Neural cell (in vitro differentiated cells): ENCODE measurements around the gene RILPL1. TPM values are rescaled to one million over a fixed set of nuclear protein-coding genes. Genes with fewer than 3 reads are reported as not detected.

ENCODE experiments used
- H2AFZ ChIP-seq: fragments of 200-600, 300-800 bp; sonication (generic), shearing (Covaris generic); 2 replicates; pipeline ENCODE4 v1.6.0; 2014; ENCODE audit warnings: low read depth, mild to moderate bottlenecking, antibody characterized with exemption, low read length, moderate library complexity
- H3F3A ChIP-seq: fragments of 200-600 bp; shearing (Covaris generic); 2 replicates; pipeline ENCODE4 v1.6.1; 2016; ENCODE audit warnings: mild to moderate bottlenecking, moderate library complexity, mixed read lengths, antibody characterized with exemption, low read length; ENCODE audit not compliant: insufficient read depth, poor library complexity, severe bottlenecking
- H3K27ac ChIP-seq: fragments of 200-600, 300-800 bp; sonication (generic), shearing (Covaris generic); 2 replicates; pipeline ENCODE4 v1.5.1; 2014; ENCODE audit warnings: mild to moderate bottlenecking, low read length, moderate library complexity
- H3K27me3 ChIP-seq: fragments of 300-800, 200-600 bp; sonication (generic), shearing (Covaris generic); 2 replicates; pipeline ENCODE4 v1.6.0; 2014; ENCODE audit warnings: mild to moderate bottlenecking, low read depth, low read length, moderate library complexity; ENCODE audit not compliant: insufficient read depth
- H3K36me3 ChIP-seq: fragments of 300-800, 200-600 bp; sonication (generic), shearing (Covaris generic); 2 replicates; pipeline ENCODE4 v1.5.1; 2014; ENCODE audit warnings: mild to moderate bottlenecking, antibody characterized with exemption, low read length, moderate library complexity; ENCODE audit not compliant: insufficient read depth
- H3K4me2 ChIP-seq: fragments of 300-800, 200-600 bp; sonication (generic), shearing (Covaris generic); 2 replicates; pipeline ENCODE4 v1.6.0; 2014; ENCODE audit warnings: mild to moderate bottlenecking, low read length
- H3K4me3 ChIP-seq: fragments of 300-800, 200-600 bp; sonication (generic), shearing (Covaris generic); 2 replicates; pipeline ENCODE4 v1.5.1; 2014; ENCODE audit warnings: mild to moderate bottlenecking, low read length, moderate library complexity
- H3K79me2 ChIP-seq: fragments of 200-600 bp; shearing (Covaris generic); replicated peaks from 2 replicates; pipeline ENCODE4 v1.6.0; 2014; ENCODE audit warnings: mild to moderate bottlenecking, low read length, moderate library complexity; ENCODE audit not compliant: insufficient read depth
- H3K9ac ChIP-seq: fragments of 300-800, 200-600 bp; sonication (generic), shearing (Covaris generic); 2 replicates; pipeline ENCODE4 v1.6.1; 2016; ENCODE audit warnings: mild to moderate bottlenecking, low read length, mixed read lengths
- H3K9me2 ChIP-seq: fragments of 200-600 bp; shearing (Covaris generic); 2 replicates; pipeline ENCODE4 v1.6.1; 2016; ENCODE audit warnings: mild to moderate bottlenecking, low read length, mixed read lengths; ENCODE audit not compliant: insufficient read depth
- H3K9me3 ChIP-seq: fragments of 200-600, 300-800 bp; sonication (generic), shearing (Covaris generic); 2 replicates; pipeline ENCODE4 v1.6.1; 2016; ENCODE audit warnings: mild to moderate bottlenecking, mixed run types, low read length, moderate library complexity, mixed read lengths
- H4K20me1 ChIP-seq: fragments of 200-600 bp; shearing (Covaris generic); 2 replicates; pipeline ENCODE4 v1.6.1; 2016; ENCODE audit warnings: mild to moderate bottlenecking, mixed run types; ENCODE audit not compliant: insufficient read depth
- EP300 ChIP-seq: fragments of 450-650 bp; conservative IDR thresholded peaks from 2 replicates; pipeline ENCODE4 v1.6.1; 2014; ENCODE audit warnings: antibody characterized with exemption, mild to moderate bottlenecking, moderate library complexity; ENCODE audit not compliant: poor library complexity, severe bottlenecking
- EZH2 ChIP-seq: fragments of 200-600, 300-800 bp; shearing (Covaris generic), sonication (generic); IDR thresholded peaks from 2 replicates; pipeline ENCODE4 v1.6.1; 2014; ENCODE audit warnings: antibody characterized with exemption, low read length, borderline replicate concordance, mild to moderate bottlenecking; ENCODE audit not compliant: insufficient read depth, poor library complexity, severe bottlenecking
- MXI1 ChIP-seq: fragments of 450-650 bp; conservative IDR thresholded peaks from 2 replicates; pipeline ENCODE4 v1.6.1; 2014; ENCODE audit warnings: antibody characterized with exemption, mild to moderate bottlenecking; ENCODE audit not compliant: poor library complexity, severe bottlenecking
- POLR2AphosphoS5 ChIP-seq: IDR thresholded peaks from 2 replicates; pipeline ENCODE4 v1.6.1; 2012
- RAD21 ChIP-seq: fragments of 450-650 bp; conservative IDR thresholded peaks from 2 replicates; pipeline ENCODE4 v1.6.1; 2014; ENCODE audit warnings: antibody characterized with exemption, mild to moderate bottlenecking, moderate library complexity
- SMC3 ChIP-seq: fragments of 450-650 bp; conservative IDR thresholded peaks from 2 replicates; pipeline ENCODE4 v1.6.1; 2014; ENCODE audit warnings: antibody characterized with exemption, mild to moderate bottlenecking, moderate library complexity; ENCODE audit not compliant: poor library complexity
- polyA plus RNA-seq: library from polyadenylated mRNA; depleted of rRNA; stranded (reverse); fragments of >200 nt; gene quantifications from 2 replicates; pipeline ENCODE4 v1.2.3, GENCODE V29; 2014
- TF ChIP-seq, protein P1 (sequence below): fragments of 450-650 bp; IDR thresholded peaks from 2 replicates; pipeline ENCODE4 v1.5.1; 2014; ENCODE audit warnings: antibody characterized with exemption, mild to moderate bottlenecking, moderate library complexity; ENCODE audit not compliant: poor library complexity, severe bottlenecking
- TF ChIP-seq, protein P2 (sequence below): IDR thresholded peaks from 2 replicates; pipeline ENCODE4 v1.6.1; 2012; ENCODE audit warnings: borderline replicate concordance

Gene RILPL1
- polyA plus RNA-seq, 1 donor from 2014 or later = 1.4 TPM

DNA sequence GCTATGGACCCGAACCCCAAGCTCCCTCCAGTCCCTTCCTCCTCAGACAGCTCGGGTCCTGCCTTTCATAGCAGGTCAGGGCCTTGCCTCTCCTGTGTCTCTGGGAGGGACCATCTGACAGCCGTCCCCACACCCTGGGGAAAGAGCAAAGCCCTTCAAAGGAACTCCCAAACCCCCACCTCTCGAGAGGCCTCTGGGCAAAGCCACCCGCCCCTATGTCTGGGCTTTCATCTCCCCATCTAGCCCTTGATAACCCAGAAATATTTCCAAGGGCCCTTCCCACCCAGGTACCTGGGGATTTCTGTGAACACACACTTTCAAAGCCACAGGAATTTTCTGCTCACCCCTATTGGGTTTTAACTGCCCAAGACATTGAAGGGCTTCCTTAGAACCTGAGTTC lies 43.4 kb downstream of the RILPL1 start:
- Histone ChIP-seq H3K27ac (no peak overlapping the region), H3K4me3 (no peak overlapping the region), H2AFZ (no peak overlapping the region), H3K9ac (no peak overlapping the region), H4K20me1 (no peaks in the 10 kb centered on the region), H3K9me2 (no peaks in the 10 kb centered on the region), H3K79me2 (no peaks in the 10 kb centered on the region), H3F3A (no peaks in the 10 kb centered on the region), H3K36me3 (no peaks in the 10 kb centered on the region), H3K27me3 (no peaks in the 10 kb centered on the region), H3K4me2 (no peak overlapping the region), H3K9me3 (no peaks in the 10 kb centered on the region)
- TF ChIP-seq, protein P1, sequence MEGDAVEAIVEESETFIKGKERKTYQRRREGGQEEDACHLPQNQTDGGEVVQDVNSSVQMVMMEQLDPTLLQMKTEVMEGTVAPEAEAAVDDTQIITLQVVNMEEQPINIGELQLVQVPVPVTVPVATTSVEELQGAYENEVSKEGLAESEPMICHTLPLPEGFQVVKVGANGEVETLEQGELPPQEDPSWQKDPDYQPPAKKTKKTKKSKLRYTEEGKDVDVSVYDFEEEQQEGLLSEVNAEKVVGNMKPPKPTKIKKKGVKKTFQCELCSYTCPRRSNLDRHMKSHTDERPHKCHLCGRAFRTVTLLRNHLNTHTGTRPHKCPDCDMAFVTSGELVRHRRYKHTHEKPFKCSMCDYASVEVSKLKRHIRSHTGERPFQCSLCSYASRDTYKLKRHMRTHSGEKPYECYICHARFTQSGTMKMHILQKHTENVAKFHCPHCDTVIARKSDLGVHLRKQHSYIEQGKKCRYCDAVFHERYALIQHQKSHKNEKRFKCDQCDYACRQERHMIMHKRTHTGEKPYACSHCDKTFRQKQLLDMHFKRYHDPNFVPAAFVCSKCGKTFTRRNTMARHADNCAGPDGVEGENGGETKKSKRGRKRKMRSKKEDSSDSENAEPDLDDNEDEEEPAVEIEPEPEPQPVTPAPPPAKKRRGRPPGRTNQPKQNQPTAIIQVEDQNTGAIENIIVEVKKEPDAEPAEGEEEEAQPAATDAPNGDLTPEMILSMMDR = no peak
- no peak for TF ChIP-seq SMC3
- TF ChIP-seq, protein P2, sequence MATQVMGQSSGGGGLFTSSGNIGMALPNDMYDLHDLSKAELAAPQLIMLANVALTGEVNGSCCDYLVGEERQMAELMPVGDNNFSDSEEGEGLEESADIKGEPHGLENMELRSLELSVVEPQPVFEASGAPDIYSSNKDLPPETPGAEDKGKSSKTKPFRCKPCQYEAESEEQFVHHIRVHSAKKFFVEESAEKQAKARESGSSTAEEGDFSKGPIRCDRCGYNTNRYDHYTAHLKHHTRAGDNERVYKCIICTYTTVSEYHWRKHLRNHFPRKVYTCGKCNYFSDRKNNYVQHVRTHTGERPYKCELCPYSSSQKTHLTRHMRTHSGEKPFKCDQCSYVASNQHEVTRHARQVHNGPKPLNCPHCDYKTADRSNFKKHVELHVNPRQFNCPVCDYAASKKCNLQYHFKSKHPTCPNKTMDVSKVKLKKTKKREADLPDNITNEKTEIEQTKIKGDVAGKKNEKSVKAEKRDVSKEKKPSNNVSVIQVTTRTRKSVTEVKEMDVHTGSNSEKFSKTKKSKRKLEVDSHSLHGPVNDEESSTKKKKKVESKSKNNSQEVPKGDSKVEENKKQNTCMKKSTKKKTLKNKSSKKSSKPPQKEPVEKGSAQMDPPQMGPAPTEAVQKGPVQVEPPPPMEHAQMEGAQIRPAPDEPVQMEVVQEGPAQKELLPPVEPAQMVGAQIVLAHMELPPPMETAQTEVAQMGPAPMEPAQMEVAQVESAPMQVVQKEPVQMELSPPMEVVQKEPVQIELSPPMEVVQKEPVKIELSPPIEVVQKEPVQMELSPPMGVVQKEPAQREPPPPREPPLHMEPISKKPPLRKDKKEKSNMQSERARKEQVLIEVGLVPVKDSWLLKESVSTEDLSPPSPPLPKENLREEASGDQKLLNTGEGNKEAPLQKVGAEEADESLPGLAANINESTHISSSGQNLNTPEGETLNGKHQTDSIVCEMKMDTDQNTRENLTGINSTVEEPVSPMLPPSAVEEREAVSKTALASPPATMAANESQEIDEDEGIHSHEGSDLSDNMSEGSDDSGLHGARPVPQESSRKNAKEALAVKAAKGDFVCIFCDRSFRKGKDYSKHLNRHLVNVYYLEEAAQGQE = no peak
- TF ChIP-seq RAD21 = no peak

DNA sequence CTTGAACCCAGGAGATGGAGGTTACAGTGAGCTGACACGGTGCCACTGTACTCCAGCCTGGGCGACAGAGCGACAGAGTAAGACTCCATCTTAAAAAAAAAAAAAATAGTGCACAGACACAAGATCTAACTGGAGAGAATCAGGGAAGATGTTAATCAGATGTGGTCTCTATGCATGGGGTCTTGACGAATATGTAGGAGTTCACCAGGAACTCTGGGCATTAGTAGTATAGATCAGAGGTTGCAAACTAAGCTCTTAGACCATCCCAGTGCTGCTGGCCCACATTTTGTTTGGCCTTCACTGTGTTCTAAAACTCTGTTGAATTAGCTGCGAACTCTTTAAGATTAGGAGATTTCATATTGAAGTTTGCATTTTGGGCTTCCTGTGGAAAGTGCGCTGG lies 43.9 kb downstream of the RILPL1 start:
- no peaks in the 10 kb centered on the region for H4K20me1 ChIP-seq
- H3K4me3 ChIP-seq = no peak overlapping the region
- no peaks in the 10 kb centered on the region for H3K9me2 ChIP-seq
- H3K27me3 ChIP-seq = no peaks in the 10 kb centered on the region
- H3F3A ChIP-seq = no peaks in the 10 kb centered on the region
- H3K9me3 ChIP-seq = no peaks in the 10 kb centered on the region
- no peak overlapping the region for H3K9ac ChIP-seq
- H3K36me3 ChIP-seq = no peaks in the 10 kb centered on the region
- no peak overlapping the region for H3K27ac ChIP-seq
- H3K4me2 ChIP-seq = no peak overlapping the region
- no peaks in the 10 kb centered on the region for H3K79me2 ChIP-seq
- no peak overlapping the region for H2AFZ ChIP-seq
- TF ChIP-seq RAD21 = no peak
- no peak for TF ChIP-seq POLR2AphosphoS5
- no peak for TF ChIP-seq EZH2
- TF ChIP-seq MXI1 = no peak
- TF ChIP-seq EP300 = no peak
- TF ChIP-seq, protein P1 = no peak
